HG03095 (cell line): ENCODE data around the gene ADH4.
A peak's percentile ranks its signal among the peaks of the same experiment; 100 is the strongest.
"Not testable (repeated sequence)": the region's sequence is repeated elsewhere in the genome, so short reads cannot be mapped to it uniquely, and the experiment has no call there.

ENCODE experiments used
- ATAC-seq: cut with Tn5 transposase; IDR thresholded peaks from one replicate; pipeline ENCODE4 v1.9.1; 2021; ENCODE audit warnings: moderate library complexity; ENCODE audit not compliant: unreplicated experiment

Gene ADH4

DNA sequence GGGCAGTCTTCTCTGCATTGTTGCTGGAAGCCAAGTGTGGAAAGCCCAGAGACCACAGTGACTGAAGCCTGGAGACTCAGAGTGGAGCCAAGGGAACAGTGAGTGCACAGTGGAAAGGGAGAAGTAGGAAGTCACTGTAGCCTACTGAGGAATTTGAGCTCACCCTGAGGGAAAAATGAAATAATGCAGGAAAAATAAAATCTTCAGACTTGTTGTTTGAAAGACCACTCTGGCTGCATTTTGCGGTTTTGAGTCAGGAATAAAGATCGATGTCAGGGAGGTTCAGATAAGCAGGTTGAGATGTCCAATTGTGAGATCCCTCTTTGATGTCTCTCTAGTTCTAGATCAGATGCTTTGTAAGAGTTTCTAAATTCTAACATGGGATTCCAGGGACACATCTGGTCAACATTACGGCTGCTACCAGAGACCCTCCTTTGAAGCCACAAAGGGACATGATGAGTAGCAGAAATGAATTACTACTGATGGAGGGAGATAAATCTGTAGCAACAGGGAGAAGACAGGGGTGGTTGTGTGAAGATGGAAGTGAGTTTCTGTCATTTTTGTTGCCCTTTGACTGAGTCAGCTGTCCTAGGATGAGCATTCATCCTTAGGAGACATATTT is 8.4 kb downstream of the ADH4 start:
- ATAC-seq, result no peak

DNA sequence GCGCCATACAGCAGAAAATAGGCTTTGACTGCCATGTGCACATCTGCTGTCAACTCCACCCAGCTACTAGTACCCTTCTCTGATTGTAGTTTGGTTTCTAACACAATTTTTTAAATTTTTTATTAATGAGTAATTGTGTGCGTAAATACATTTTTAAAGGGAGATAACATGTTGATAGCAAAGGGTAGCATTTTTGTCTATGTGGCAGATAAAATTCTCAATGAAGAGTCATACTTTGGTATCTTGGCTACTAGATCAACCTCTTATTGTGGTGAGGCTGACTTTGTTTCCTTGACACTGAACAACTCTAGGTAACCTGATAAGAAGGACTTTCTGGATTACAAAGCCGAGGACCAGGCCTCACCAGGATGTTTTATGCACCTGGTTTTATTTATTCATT is 9.5 kb downstream of the ADH4 start:
- no peak for ATAC-seq

DNA sequence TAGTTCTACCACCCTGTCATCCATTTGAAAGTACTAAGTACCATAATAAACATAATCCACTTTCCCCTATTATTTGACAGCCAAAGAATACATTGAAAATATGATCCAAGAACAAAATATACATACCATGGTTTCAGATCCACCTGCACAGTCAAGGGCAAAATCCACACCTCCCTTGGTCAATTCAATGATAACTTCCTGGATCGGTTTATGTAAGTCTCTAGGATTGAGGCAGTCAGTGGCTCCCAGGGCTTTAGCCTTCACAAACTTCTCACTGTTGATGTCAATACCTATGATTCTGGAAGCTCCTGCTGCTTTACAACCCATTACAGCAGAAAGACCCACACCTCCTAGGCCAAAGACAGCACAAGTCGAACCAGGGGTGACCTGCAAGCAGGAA is 12.7 kb downstream of the ADH4 start:
- ATAC-seq, result no peak

DNA sequence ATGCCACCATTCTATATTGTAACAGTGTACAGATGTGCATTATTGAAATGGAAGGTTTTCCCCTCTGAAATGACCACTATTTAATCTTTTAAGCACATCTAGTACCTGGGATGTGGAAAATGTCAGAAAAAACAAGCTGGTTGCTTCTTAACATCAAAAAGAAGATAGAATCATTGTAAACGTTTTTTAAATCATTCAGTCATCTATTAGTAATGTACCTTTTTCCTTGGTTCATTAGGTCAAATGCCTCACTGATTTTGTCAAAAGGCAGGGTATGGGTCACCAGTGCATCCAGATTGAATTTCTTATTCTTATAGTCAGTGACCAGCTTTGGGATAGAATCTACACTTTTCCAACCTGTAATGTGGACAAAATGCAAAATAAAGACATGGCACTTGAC is 17.7 kb downstream of the ADH4 start:
- ATAC-seq, result no peak

DNA sequence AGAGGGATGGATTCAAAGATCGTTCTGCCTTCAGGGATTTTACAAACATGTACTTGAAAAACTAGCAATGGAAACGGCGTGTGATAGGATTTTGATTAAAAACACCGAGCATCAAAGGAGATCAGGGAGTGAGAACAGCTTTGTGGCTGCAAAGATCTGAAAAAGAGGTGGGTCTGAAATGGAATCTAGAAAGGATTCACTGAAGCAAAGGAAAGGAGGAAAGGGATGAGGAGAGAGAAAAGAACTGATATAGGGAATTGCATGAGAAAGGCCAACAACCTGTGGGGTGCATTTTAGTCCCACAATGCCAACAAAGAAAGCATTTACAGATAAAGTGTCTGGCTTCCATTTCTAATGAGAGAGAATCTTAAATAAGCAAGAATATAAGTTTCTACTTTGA is 23.1 kb downstream of the ADH4 start:
- no peak for ATAC-seq

DNA sequence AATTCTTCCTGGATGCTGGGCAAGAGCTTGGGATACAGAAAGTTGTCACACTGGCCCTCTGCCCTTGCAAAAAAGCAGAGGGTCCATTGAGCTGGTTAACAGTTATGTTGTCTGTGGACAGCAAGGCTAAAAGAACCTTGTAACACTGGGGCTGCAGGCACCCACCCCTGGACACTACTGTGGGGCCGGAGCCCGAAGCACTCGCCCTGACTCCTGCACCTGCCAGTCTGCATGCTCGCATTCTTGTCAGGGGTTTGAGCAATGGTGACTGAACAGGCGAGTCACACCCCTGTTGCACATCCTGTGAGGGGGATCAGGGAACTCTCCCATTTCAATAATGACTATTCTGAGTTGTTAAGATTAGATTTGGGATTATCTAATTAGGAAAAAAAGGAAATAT is 23.6 kb downstream of the ADH4 start:
- no peak for ATAC-seq

DNA sequence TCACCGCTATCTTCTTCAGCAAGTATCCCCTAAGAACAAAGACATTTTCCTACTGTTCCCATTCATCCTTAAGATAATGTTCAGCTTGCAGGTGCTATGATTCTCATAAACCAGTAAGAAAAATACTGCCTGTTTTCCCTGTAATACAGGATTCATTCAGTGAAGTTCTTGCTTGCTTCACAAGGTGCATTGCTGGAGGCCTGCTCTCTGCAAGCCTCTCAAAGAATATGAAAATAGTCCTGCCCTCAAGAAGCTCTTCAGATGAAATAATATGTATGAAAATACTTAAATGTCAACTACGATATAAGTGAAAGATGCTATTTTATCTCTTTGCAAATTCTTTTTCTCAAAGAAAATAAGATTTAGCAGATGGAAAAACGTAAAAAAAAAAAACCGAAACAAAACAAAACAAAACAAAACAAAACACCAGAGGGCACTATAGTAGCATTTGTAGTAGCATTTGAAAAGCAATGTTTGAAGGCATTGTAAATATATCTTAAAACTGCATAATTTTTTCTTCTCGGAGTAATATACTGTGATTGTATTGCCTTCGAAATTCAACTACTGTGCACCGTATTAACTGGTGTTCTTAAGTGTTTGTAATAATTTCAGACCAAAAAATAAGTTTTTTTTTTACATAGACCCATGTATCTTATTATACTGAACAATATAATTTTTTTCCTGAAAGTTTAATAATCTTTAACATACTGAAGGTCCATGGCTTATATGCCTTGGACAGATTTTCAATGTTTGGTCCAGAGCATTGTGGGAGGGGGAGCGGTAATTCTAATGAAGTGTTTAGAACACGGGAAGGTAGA is 26.0 kb downstream of the ADH4 start:
- ATAC-seq, result no peak

DNA sequence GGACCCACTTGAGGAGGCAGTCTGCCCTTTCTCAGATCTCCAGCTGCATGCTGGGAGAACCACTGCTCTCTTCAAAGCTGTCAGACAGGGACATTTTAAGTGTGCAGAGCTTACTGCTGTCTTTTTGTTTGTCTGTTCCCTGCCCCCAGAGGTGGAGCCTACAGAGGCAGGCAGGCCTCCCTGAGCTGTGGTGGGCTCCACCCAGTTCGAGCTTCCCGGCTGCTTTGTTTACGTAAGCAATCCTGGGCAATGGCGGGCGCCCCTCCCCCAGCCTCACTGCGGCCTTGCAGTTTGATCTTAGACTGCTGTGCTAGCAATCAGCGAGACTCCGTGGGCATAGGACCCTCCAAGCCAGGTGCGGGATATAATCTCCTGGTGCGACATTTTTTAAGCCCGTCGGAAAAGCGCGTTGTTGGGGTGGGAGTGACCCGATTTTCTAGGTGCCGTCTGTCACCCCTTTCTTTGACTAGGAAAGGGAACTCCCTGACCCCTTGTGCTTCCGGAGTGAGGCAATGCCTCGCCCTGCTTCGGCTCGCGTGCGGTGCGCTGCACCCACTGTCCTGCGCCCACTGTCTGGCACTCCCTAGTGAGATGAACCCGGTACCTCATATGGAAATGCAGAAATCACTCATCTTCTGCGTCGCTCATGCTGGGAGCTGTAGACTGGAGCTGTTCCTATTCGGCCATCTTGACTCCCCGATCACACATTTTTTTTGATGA is 26.8 kb downstream of the ADH4 start:
- not testable (repeated sequence) for ATAC-seq

DNA sequence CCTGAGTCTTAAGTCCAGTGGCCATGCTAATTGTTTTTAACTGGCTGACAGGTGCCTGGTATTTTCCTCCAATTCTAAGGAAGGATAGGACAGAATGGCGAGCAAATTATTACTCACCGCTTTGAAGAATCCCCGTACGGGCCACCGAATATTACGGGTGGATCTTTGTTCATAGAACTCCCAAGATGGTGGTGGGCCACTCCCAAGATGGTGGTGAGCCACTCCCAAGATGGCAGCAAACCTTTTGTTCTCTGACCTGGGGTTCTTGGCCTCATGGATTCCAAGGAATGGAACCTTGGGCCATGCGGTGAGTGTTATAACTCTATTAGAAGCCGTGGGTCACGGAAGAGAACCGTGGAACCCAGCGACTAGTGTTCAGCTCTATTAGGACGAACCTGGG is 34.8 kb downstream of the ADH4 start:
- ATAC-seq, result not testable (repeated sequence)

DNA sequence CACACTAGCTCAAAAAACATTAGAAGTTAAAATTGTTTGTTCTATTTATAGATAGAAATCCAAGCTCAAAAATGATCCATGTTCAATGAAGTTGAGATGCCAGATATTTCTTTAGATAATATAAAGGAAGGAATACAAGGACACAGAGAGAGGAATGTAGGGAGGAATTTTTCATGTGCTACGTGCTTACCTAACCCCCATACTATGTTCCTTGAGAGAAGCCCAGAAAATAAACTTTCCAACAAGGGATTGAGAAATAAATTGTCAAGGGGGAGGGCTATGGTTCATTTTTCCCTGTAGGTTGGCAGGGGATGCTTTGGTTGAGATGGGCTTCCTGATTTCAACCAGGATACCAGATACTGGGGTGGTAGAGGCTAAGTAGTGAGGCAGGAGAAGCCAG is 39.9 kb downstream of the ADH4 start:
- no peak for ATAC-seq

DNA sequence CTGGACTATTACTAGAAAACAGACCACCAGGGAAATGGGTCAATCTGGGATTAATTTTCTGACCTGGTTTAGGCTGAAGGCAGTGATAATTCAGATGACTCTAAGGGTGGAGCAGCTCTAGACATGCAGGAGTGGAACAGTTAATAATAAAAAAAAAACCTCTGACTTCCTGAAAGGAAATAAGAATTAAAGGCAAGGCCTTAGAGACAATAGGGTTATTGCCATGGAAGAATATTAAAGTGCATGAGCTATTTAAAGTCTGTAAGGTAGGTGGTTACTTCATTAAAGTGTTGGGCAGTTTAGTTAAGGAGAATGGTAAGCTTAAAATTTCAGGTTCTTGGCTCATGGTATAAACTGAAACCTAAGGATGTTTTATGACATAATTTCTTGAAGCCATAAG is 40.9 kb downstream of the ADH4 start:
- ATAC-seq, result no peak

DNA sequence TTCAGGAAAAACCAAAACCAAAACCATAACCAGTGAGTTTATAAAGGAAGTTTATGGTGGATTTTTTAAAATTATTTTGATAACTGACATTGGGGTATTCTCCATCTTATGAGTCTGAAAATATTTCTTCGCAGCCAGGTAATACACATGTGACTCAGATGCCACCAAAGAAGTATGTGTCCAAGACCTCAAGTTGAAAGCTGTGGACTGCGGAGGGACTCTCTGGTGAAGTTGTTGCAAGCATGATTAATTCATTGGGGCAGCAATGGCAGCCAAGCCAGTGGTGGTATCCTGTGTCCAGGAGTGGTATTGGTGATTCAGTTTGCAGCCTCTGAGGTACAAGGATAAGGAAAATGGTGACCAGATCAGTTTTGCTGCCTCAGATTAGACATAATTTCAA is 41.5 kb downstream of the ADH4 start:
- no peak for ATAC-seq

DNA sequence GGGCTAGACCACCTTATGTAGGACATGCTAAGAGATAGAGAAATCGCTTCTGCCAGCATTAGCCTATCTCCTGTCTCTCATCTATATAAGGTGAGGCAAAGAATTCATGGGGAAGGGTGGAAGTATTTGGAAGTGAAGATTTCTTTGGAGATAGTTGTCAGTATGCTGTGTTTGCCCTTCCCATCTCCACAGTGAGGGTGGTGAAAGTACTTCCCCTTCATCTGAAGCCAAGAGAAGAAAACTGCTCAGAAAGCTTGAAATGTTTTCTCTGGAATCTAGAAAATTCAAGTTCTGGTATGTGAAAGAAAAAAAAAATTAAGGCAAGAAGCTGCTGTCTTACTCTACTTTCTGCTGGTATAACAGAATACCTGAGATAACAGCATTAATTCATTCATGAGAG is 43.2 kb downstream of the ADH4 start:
- ATAC-seq, result no peak

DNA sequence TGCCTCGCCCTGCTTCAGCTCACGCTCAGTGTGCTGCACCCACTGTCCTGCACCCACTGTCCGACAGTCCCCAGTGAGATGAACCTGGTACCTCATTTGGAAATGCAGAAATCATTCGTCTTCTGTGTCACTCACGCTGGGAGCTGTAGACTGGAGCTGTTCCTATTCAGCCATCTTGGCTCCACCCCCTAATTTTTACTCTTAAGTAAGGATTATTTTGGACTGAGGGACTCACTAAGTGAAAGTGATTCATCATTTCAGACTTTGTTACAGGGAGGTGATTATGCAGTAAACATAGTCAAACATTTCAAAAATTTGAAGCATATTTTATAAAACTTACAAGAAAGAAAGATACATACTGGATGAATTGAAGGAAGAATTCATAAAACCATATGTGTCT is 44.3 kb downstream of the ADH4 start:
- not testable (repeated sequence) for ATAC-seq

DNA sequence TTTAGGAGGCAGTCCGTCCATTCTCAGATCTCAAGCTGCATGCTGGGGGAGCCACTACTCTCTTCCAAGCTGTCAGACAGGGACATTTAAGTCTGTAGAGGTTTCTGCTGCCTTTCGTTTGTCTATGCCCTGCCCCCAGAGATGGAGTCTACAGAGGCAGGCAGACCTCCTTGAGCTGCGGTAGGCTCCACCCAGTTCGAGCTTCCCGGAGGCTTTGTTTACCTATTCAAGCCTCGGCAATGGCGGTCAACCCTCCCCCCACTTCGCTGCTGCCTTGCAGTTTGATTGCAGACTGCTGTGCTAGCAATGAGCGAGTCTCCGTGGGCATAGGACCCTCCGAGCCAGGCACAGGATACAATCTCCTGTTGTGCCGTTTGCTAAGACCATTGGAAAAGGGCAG is 44.8 kb downstream of the ADH4 start:
- ATAC-seq, result no peak

DNA sequence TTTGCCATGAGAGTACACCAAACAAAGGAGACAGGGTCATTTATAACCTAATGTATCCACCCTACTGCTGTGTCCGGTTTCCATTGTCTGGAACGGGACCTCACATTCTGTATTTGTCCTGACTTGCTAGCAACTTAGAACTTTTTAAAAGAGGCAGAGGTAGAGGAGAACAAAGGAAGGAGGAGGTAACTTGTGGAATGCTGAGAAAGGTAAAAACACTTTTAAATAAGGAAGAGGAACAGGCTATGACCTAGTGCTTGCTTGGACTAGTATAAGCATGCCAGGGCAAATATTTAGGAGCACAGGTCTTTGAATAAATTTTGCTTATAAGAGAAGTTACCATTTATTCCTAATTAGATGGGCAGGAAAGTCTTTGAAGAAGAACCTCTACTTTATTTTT is 52.3 kb downstream of the ADH4 start:
- not testable (repeated sequence) for ATAC-seq

DNA sequence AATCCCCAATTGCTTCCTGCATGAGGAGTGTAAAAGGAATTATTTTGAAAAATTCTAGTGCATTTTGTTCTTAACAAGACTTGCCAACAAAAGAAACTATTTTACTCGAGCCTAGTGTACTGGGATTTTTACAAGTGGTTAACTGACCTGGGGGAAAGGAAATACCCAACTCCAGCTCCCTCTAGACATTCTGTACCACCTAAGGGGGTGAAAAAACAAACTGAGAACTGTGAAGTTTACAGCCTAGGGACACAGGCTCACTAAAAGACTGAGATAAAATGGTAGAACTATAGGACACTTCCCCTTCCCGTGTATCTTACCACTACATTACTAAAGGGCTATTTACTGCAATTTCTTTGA is 52.9 kb downstream of the ADH4 start:
- ATAC-seq, result no peak

DNA sequence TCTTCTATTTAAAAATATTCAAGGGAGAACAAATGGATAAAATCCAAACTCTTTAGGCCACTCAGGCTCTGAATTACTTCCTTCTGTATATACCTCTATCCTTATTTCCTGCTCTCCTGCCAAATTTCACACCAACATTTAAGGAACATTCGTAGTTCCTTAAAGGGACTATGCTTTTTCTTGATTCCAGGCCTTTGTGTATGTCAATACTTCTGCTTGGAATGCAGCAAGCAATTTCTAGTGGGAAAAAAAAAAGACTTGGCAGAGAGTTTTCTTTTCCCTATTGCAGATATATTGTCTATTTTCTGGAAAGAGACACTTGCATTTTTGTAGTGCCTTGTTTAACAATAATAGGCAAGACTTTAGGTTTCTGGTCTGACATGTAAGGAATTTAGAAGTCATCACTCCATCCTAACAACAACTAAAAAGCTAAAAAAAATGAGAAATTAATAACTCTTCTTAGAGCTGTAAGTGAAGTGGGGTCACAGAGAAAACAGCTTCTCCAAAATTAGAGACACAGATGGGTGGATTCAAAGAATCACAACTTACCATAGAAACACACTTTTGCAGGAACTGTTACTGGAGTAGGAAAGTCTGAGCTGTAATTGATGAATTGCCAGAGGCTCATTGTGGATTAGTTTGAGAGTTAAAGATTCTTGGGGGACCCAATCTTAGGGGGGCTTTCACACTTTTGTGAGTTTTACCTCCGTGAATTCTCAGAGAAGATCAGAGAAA is 53.4 kb downstream of the ADH4 start:
- no peak for ATAC-seq

DNA sequence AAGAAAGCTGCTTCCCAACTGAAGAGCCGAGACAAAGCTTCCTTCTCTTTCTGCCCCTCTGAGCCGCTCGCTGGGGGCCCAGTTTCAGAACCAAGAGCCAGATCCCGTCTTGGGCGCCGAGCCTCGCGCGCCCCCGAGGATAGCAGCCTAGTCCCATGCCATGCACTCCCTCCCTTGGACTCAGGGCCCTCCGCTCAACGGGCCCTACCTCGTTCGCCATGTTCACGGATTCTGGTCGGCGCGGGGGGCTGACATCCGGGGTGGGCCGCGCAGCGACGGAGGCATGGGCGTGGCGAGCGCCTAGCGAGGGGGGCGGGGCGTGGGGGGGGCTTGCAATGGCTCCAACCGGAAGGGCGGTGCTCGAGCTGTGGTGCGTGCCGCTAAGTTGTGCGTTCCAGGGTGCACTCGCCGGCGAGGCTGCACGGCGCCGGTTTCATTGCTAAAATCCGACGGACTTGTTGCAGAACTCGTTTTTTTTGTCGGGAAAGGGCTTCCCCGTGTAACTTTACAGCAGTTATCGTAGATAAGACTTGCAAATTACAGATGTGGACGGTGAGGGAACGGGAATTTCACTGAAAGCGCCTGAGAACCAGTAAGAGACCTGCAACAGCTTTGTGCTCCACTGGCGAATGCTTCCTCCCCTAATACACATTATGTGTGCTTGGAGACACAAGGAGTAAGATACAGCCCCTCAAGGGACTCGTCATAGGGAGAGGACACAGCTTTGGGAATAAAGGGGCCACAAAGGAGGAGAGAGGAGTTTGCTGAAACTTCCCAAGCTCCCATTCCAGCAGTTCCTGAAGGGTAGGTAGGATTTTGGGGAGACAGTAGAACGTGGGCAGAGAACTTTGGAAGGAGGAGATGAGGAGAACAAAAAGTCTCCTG is 55.4 kb downstream of the ADH4 start, which contains the start of gene ADH5:
Gene ADH5, minus strand, starts transcription at position 308 of the 885 bp plus-strand sequence. Its CDS starts 88 bp downstream, at position 220.
- ATAC-seq, result peak; percentile 93

DNA sequence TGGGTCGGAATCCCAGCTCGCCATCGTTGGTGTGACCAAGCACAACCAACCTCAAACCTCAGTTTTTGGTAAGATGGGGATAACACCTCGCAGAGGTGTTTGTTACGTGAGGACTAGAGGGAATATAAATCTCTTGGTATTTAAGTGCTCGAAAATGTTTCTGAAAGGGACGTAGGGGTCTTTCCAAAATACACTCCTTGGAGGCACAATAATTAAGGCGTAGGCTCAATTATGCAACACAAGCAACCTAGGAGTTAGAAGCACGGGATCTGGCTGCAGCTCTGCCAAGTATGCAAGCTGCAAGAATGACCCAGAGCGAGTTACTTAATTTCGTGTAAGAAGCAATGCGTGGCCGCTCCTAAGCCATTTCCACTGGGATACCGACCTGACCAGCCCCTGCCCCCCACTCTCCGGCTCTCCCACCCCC is 56.1 kb downstream of the ADH4 start:
- ATAC-seq, result peak; percentile 20
